ENCODE data around the gene NHLRC3. TPM values are rescaled to one million over a fixed set of nuclear protein-coding genes. Genes with fewer than 3 reads are reported as not detected.
"Not testable (repeated sequence)": the region's sequence is repeated elsewhere in the genome, so short reads cannot be mapped to it uniquely, and the experiment has no call there.

NHLRC3 gene
- total RNA-seq, 1 donor from 2014 or later = 20.2 TPM

- Mint-ChIP-seq H3K27me3 (ENCODE audit: low read depth) (no peaks in the 10 kb centered on the region), H3K4me3 (ENCODE audit: unreplicated experiment) (no peak overlapping the region), H3K4me1 (ENCODE audit: low read depth) (no peaks in the 10 kb centered on the region), H3K27ac (ENCODE audit: unreplicated experiment) (no peak overlapping the region), H3K9me3 (ENCODE audit: low read depth) (peaks cover 28% of the 10 kb centered on the region), H3K36me3 (ENCODE audit: low read depth) (peaks cover 12% of the 10 kb centered on the region)
- DNase-seq (ENCODE audit: low spot score) = no peak
- TF ChIP-seq CTCF (IDR thresholded peaks at IDR 0.05) = no peak
Observed at GRCh38 chr13:39058040-39058439, 19.8 kb downstream of the NHLRC3 start.

DNA sequence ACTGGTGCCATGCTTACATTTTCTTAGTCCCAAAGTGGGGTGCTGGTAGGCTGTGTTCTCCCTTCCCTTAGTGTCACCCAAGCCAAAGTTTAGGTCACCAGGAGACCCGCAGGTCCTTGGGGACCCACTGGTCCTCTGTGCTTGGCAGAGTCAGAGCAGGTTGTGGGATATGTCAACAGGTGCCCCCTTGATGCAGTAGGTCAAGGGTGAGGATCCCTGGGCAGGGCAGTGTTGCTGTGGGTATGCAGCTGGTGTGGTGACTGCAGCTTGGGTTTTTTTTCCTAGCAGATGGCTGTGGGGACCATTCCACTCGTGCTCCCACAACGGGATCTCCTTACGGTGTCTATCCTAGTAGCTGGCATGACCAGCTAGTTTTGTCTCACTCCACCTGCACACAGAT lies 23.7 kb downstream of the NHLRC3 start:
- no peak for DNase-seq (ENCODE audit: low spot score)
- TF ChIP-seq CTCF (IDR thresholded peaks at IDR 0.05) = no peak
- H3K9me3 Mint-ChIP-seq (ENCODE audit: low read depth) = peaks cover 19% of the 10 kb centered on the region
- no peak overlapping the region for H3K27ac Mint-ChIP-seq (ENCODE audit: unreplicated experiment)
- H3K4me1 Mint-ChIP-seq (ENCODE audit: low read depth) = peaks cover 3% of the 10 kb centered on the region
- H3K27me3 Mint-ChIP-seq (ENCODE audit: low read depth) = no peaks in the 10 kb centered on the region
- no peak overlapping the region for H3K4me3 Mint-ChIP-seq (ENCODE audit: unreplicated experiment)
- peaks cover 11% of the 10 kb centered on the region for H3K36me3 Mint-ChIP-seq (ENCODE audit: low read depth)

GRCh38 chr13:39072842-39073241 lies 34.6 kb downstream of the NHLRC3 start:
- H3K9me3 Mint-ChIP-seq (ENCODE audit: low read depth) = peaks cover 22% of the 10 kb centered on the region
- H3K27ac Mint-ChIP-seq (ENCODE audit: unreplicated experiment) = no peak overlapping the region
- peaks cover 9% of the 10 kb centered on the region for H3K36me3 Mint-ChIP-seq (ENCODE audit: low read depth)
- H3K4me3 Mint-ChIP-seq (ENCODE audit: unreplicated experiment) = no peak overlapping the region
- DNase-seq (ENCODE audit: low spot score) = no peak
- no peaks in the 10 kb centered on the region for H3K4me1 Mint-ChIP-seq (ENCODE audit: low read depth)
- TF ChIP-seq CTCF (IDR thresholded peaks at IDR 0.05) = no peak
- H3K27me3 Mint-ChIP-seq (ENCODE audit: low read depth) = peaks cover 25% of the 10 kb centered on the region

- peaks cover 26% of the 10 kb centered on the region for H3K27me3 Mint-ChIP-seq (ENCODE audit: low read depth)
- H3K9me3 Mint-ChIP-seq (ENCODE audit: low read depth) = peaks cover 22% of the 10 kb centered on the region
- no peaks in the 10 kb centered on the region for H3K4me1 Mint-ChIP-seq (ENCODE audit: low read depth)
- TF ChIP-seq CTCF (IDR thresholded peaks at IDR 0.05) = no peak
- H3K4me3 Mint-ChIP-seq (ENCODE audit: unreplicated experiment) = no peak overlapping the region
- H3K27ac Mint-ChIP-seq (ENCODE audit: unreplicated experiment) = no peak overlapping the region
- DNase-seq (ENCODE audit: low spot score) = no peak
- H3K36me3 Mint-ChIP-seq (ENCODE audit: low read depth) = peaks cover 9% of the 10 kb centered on the region
Observed at GRCh38 chr13:39073983-39074382, 35.7 kb downstream of the NHLRC3 start.

DNA sequence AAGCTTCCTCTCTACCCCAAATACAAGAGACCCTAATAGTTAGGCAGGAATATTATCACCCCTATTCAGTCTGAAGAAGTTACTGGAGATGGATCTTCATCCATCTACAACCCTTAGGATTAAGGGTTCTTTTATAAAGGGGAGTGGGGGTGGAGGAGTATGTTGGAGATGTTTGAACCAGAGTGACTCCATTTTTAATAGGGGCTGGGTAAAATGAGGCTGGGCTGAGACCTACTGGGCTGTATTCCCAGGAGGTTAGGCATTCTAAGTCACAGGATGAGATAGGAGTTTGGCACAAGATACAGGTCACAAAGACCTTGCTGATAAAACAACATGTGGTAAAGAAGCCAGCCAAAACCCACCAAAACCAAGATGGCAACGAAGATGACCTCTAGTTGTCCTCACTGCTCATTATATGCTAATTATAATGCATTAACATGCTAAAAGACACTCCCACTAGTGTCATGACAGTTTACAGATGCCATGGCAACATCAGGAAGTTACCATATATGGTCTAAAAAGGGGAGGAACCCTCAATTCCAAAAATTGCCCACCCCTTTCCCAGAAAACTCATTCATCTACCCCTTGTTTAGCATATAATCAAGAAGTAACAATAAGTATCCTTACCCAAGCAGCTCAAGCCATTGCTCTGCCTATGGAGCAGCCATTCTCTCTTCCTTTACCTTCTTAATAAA lies 48.1 kb downstream of the NHLRC3 start:
- H3K4me3 Mint-ChIP-seq (ENCODE audit: unreplicated experiment); H3K4me1 Mint-ChIP-seq (ENCODE audit: low read depth); H3K27ac Mint-ChIP-seq (ENCODE audit: unreplicated experiment); H3K36me3 Mint-ChIP-seq (ENCODE audit: low read depth); DNase-seq (ENCODE audit: low spot score); H3K9me3 Mint-ChIP-seq (ENCODE audit: low read depth): not testable (repeated sequence)
- peaks cover 14% of the 10 kb centered on the region for H3K27me3 Mint-ChIP-seq (ENCODE audit: low read depth)

DNA sequence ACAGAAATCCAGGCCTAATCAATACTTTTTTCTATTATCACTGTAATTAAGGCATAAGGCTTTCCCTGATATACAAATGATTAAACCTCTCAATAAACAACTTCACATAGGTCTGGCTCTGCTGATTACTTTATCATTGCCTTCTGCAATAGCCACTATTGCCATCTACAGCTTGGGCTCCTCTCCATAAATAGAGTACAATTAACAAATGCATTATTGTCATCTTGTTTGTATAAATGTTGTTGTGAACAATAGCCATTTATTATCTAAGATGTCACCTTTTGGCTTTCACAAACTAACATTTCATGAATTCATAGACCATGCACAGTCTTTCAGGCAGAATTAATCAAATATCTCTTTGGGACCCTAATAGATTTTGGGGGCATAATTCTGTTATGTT lies 53.3 kb downstream of the NHLRC3 start:
- H3K27ac Mint-ChIP-seq (ENCODE audit: unreplicated experiment) = no peak overlapping the region
- H3K36me3 Mint-ChIP-seq (ENCODE audit: low read depth) = no peaks in the 10 kb centered on the region
- no peak for DNase-seq (ENCODE audit: low spot score)
- H3K9me3 Mint-ChIP-seq (ENCODE audit: low read depth) = no peaks in the 10 kb centered on the region
- H3K4me3 Mint-ChIP-seq (ENCODE audit: unreplicated experiment) = no peak overlapping the region
- H3K27me3 Mint-ChIP-seq (ENCODE audit: low read depth) = peaks cover 11% of the 10 kb centered on the region
- no peak for TF ChIP-seq CTCF (IDR thresholded peaks at IDR 0.05)
- H3K4me1 Mint-ChIP-seq (ENCODE audit: low read depth) = no peaks in the 10 kb centered on the region

Measured in chondrocyte (in vitro differentiated cells).